Vagina (tissue), 2 donors: ENCODE data around the gene CFAP45. TPM values are rescaled to one million over a fixed set of nuclear protein-coding genes. Genes with fewer than 3 reads are reported as not detected.

ENCODE experiments used
- DNase-seq, 2 donors: peaks; one replicate each; pipeline ENCODE4 v3.0.0-alpha.2; 2017; ENCODE audit errors: extremely low spot score in 2 of 2
- H3K27ac ChIP-seq: fragments of 200-600 bp; sonication (generic); one replicate; pipeline ENCODE4 v1.5.1; 2019
- H3K27me3 ChIP-seq: fragments of 200-600 bp; sonication (generic); one replicate; pipeline ENCODE4 v1.5.1; 2019
- H3K36me3 ChIP-seq, 2 donors: fragments of 200-600 bp; sonication (generic); one replicate each; pipeline ENCODE4 v1.5.1; 2017 to 2019
- H3K4me1 ChIP-seq: fragments of 200-600 bp; sonication (generic); one replicate; pipeline ENCODE4 v1.5.1; 2019
- H3K4me3 ChIP-seq, 2 donors: fragments of 200-600 bp; sonication (generic); 1 replicate in 1 of 2; 2 replicates in 1 of 2; pipeline ENCODE4 v1.5.1; 2016 to 2019
- H3K9me3 ChIP-seq: fragments of 200-600 bp; sonication (generic); one replicate; pipeline ENCODE4 v1.5.1; 2019
- CTCF ChIP-seq, 3 experiments: fragments of 450-650 bp in 2 of 3; fragments of 200-600 bp in 1 of 3; sonication (generic) in 1 of 3; IDR thresholded peaks; one replicate each; pipeline ENCODE4 v1.5.1; 2017 to 2019; ENCODE audit warnings: antibody characterized with exemption in 3 of 3, mild to moderate bottlenecking in 2 of 3, moderate library complexity in 2 of 3
- POLR2A ChIP-seq, 2 donors: fragments of 450-650 bp; IDR thresholded peaks; one replicate each; pipeline ENCODE4 v1.6.1; 2017; ENCODE audit warnings: antibody characterized with exemption in 2 of 2, mild to moderate bottlenecking in 2 of 2, moderate library complexity in 2 of 2
- POLR2AphosphoS5 ChIP-seq, 2 donors: sonication (generic); formaldehyde crosslinking; IDR thresholded peaks; one replicate each; pipeline ENCODE4 v1.9.0; 2017; ENCODE audit warnings: antibody characterized with exemption in 2 of 2, mild to moderate bottlenecking in 2 of 2, low read depth in 1 of 2; ENCODE audit not compliant: insufficient read depth in 1 of 2
- intact Hi-C: fragments of 100-400 bp; cut with DNase I; formaldehyde crosslinking; loops from one replicate; pipeline ENCODE4 v1.15.1; 2023
- total RNA-seq: library from RNA; depleted of rRNA; stranded (reverse); fragments of >200 nt; gene quantifications from one replicate; pipeline ENCODE4 v1.2.3, GENCODE V29; 2016

The CFAP45 gene
- total RNA-seq, 1 donor from 2014 or later, result not detected

GRCh38 chr1:159892944-159893343 lies 7.0 kb downstream of the CFAP45 start:
- Histone ChIP-seq H3K27ac (no peak overlapping the region), H3K27me3 (no peaks in the 10 kb centered on the region), H3K4me1 (peaks cover 17% of the 10 kb centered on the region), H3K36me3 (no peaks in the 10 kb centered on the region), H3K4me3 (no peak overlapping the region), H3K9me3 (no peaks in the 10 kb centered on the region)
- no peak for DNase-seq
- TF ChIP-seq POLR2A (IDR thresholded peaks at IDR 0.05) (no peak), POLR2AphosphoS5 (IDR thresholded peaks at IDR 0.05; ENCODE audit: insufficient read depth in 1 of 2, low read depth in 1 of 2) (no peak), CTCF (IDR thresholded peaks at IDR 0.05) (no peak)
- intact Hi-C loops, result loop anchor here (5.0 kb wide), 1 partner anchor 96 kb away; no protein-coding TSS in a partner anchor

- no peaks in the 10 kb centered on the region for H3K9me3 ChIP-seq
- no peaks in the 10 kb centered on the region for H3K36me3 ChIP-seq
- intact Hi-C loops, result loop anchor here (5.0 kb wide), 1 partner anchor 94 kb away; no protein-coding TSS in a partner anchor
- H3K4me1 ChIP-seq, result peaks cover 15% of the 10 kb centered on the region
- DNase-seq, result no peak
- TF ChIP-seq POLR2AphosphoS5 (IDR thresholded peaks at IDR 0.05; ENCODE audit: insufficient read depth in 1 of 2, low read depth in 1 of 2) (peak; percentile 20 to 61), POLR2A (IDR thresholded peaks at IDR 0.05) (no peak), CTCF (IDR thresholded peaks at IDR 0.05) (peak; percentile 81 to 97 (median 97))
- H3K27me3 ChIP-seq, result no peaks in the 10 kb centered on the region
- no peak overlapping the region for H3K4me3 ChIP-seq
- H3K27ac ChIP-seq, result no peak overlapping the region
Measured at GRCh38 chr1:159891275-159892157, 8.4 kb downstream of the CFAP45 start.

DNA sequence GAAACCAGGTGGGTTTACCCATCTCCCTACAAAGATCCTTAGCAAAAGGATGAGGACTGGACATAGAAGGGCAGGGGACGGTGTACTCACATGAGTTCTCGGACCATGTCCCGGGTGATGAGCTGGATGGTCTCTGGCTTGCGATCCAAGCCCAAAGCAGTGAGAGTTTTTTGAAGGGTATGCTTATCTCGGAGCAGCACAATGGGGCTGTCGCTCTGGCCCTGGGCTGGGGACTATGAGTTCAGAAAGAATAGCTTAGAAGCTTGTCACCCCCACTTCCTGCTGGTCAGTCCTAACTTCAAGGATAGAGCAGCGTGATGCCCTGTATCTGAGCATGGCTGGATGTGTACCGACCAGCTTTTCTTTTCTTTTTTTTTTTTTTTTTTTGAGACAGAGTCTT lies 9.6 kb downstream of the CFAP45 start:
- H3K27ac ChIP-seq, result peak overlapping the region; percentile 51
- no peak for DNase-seq
- H3K4me1 ChIP-seq, result peaks cover 12% of the 10 kb centered on the region
- no peak for TF ChIP-seq POLR2A (IDR thresholded peaks at IDR 0.05)
- TF ChIP-seq POLR2AphosphoS5 (IDR thresholded peaks at IDR 0.05; ENCODE audit: insufficient read depth in 1 of 2, low read depth in 1 of 2), result no peak
- TF ChIP-seq CTCF (IDR thresholded peaks at IDR 0.05), result no peak
- no peak overlapping the region for H3K4me3 ChIP-seq
- H3K9me3 ChIP-seq, result no peaks in the 10 kb centered on the region
- intact Hi-C loops, result loop anchor here (5.0 kb wide), 1 partner anchor 93 kb away; no protein-coding TSS in a partner anchor
- no peaks in the 10 kb centered on the region for H3K36me3 ChIP-seq
- H3K27me3 ChIP-seq, result no peaks in the 10 kb centered on the region

DNA sequence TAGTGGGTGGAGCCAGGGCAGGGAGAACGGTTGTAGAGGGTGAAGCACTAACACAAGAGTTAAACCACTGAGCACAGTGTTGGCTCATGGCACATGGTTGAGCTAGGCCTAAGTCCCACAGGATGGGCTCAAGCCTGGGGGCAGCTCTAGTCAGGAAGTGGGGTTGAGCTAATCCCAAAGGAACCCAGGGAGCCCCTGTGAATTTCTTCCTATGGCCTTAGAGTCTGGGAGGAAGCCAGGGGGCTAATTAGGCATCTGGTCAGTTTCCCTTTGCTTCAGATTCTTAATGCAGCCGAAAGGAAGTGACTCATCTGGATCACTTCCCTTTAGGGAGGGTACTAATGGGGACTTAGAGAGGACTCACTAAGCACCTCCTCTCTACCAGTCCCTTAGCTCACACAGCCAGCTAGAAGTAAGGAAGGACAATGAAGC lies 10.1 kb downstream of the CFAP45 start:
- Histone ChIP-seq H3K4me3 (no peak overlapping the region), H3K27ac (peak overlapping the region; percentile 51), H3K27me3 (no peaks in the 10 kb centered on the region), H3K4me1 (peaks cover 12% of the 10 kb centered on the region), H3K9me3 (no peaks in the 10 kb centered on the region), H3K36me3 (no peaks in the 10 kb centered on the region)
- no peak for DNase-seq
- intact Hi-C loops, result loop anchor here (5.0 kb wide), 1 partner anchor 93 kb away; no protein-coding TSS in a partner anchor
- TF ChIP-seq POLR2A (IDR thresholded peaks at IDR 0.05), result no peak
- TF ChIP-seq POLR2AphosphoS5 (IDR thresholded peaks at IDR 0.05; ENCODE audit: insufficient read depth in 1 of 2, low read depth in 1 of 2), result peak in 1 of 2 donors; percentile 45

GRCh38 chr1:159889202-159889601 lies 10.8 kb downstream of the CFAP45 start:
- TF ChIP-seq POLR2AphosphoS5 (IDR thresholded peaks at IDR 0.05; ENCODE audit: insufficient read depth in 1 of 2, low read depth in 1 of 2) (no peak), CTCF (IDR thresholded peaks at IDR 0.05) (peak in 1 of 3 experiments; percentile 6)
- intact Hi-C loops, result no loop called here
- H3K9me3 ChIP-seq, result no peaks in the 10 kb centered on the region
- H3K4me3 ChIP-seq, result no peak overlapping the region
- H3K27me3 ChIP-seq, result no peaks in the 10 kb centered on the region
- H3K4me1 ChIP-seq, result peaks cover 12% of the 10 kb centered on the region
- no peak for DNase-seq
- no peaks in the 10 kb centered on the region for H3K36me3 ChIP-seq
- no peak overlapping the region for H3K27ac ChIP-seq
